ENCODE data around the gene UBC. TPM values are rescaled to one million over a fixed set of nuclear protein-coding genes. Genes with fewer than 3 reads are reported as not detected.

Gene UBC
- total and polyA plus RNA-seq, 9 of the 15 experiments (the other 6 are each of a cell fraction or from before 2014, with no cell fraction given), result 533 to 1,153 (median 813) TPM

DNA sequence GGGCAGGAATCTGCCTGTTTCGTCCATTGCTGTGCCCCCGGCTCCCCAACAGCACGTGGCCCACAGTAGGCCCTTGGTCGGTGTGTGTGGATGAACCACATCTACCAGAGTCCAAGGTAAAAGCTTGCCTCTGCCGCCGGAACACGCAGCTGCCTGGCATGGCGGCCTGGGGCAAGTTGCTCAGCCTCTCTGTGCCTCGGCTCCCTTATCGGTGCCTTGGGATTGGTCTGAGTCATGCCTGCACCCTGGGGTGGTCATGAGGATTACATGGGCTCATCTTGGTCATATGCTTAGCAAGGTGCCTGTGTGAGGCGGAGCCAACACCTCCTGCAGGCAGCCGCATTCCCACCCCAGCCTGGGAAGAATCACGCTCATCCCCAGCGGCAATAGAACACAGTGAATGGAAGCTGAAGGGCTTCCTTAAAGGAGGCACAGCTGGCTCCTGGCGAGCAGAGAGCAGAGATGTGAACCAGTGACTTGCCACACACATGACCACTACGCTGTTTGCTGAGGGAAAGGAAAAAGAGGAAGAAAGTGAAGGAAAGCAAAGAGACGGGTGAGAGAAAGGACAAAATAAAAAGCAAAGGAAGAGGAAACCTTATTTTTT, 45.3 kb downstream of the UBC start (continued):
- TF ChIP-seq, protein P1, sequence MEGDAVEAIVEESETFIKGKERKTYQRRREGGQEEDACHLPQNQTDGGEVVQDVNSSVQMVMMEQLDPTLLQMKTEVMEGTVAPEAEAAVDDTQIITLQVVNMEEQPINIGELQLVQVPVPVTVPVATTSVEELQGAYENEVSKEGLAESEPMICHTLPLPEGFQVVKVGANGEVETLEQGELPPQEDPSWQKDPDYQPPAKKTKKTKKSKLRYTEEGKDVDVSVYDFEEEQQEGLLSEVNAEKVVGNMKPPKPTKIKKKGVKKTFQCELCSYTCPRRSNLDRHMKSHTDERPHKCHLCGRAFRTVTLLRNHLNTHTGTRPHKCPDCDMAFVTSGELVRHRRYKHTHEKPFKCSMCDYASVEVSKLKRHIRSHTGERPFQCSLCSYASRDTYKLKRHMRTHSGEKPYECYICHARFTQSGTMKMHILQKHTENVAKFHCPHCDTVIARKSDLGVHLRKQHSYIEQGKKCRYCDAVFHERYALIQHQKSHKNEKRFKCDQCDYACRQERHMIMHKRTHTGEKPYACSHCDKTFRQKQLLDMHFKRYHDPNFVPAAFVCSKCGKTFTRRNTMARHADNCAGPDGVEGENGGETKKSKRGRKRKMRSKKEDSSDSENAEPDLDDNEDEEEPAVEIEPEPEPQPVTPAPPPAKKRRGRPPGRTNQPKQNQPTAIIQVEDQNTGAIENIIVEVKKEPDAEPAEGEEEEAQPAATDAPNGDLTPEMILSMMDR (IDR thresholded peaks at IDR 0.05 in 2 of 3, conservative IDR thresholded peaks at IDR 0.05 in 1 of 3; ENCODE audit: insufficient read depth in 2 of 3, low read depth in 1 of 3, low read length in 3 of 3), result no peak
- TF ChIP-seq SLC30A9 (CRISPR knock-in tag; IDR thresholded peaks at IDR 0.05) (no peak), BDP1 (IDR thresholded peaks at IDR 0.05; ENCODE audit: insufficient read depth, insufficient read length) (no peak), DPF2 (IDR thresholded peaks at IDR 0.05) (peak; percentile 74), NCOA2 (IDR thresholded peaks at IDR 0.05; ENCODE audit: partially characterized antibody in 2 of 2) (no peak), HNRNPLL (IDR thresholded peaks at IDR 0.05; ENCODE audit: low read depth, low read length, poor library complexity, severe bottlenecking) (peak; percentile 59), PCBP2 (IDR thresholded peaks at IDR 0.05; ENCODE audit: low read depth, low read length, poor library complexity, severe bottlenecking) (no peak), PPARD (CRISPR knock-in tag; IDR thresholded peaks at IDR 0.05) (no peak), RBM14 (IDR thresholded peaks at IDR 0.05; ENCODE audit: borderline replicate concordance, insufficient read depth, low read depth, low read length) (no peak), MCM7 (IDR thresholded peaks at IDR 0.05) (no peak), HDAC1 (IDR thresholded peaks at IDR 0.05) (peak in 1 of 2 experiments; percentile 21; a peak in 1 of 4 replicates), ZNF77 (CRISPR knock-in tag; IDR thresholded peaks at IDR 0.05) (no peak), BACH1 (tag; IDR thresholded peaks at IDR 0.05) (no peak), ZC3H4 (CRISPR knock-in tag; IDR thresholded peaks at IDR 0.05; ENCODE audit: borderline replicate concordance) (0 out of 2 replicates have a peak, but pooled peaks have one; percentile 13), MECOM (CRISPR knock-in tag; IDR thresholded peaks at IDR 0.05) (peak; percentile 11; the same call in 1 of the 2 replicates), ZNF217 (CRISPR knock-in tag; IDR thresholded peaks at IDR 0.05) (no peak), ZNF57 (CRISPR knock-in tag; IDR thresholded peaks at IDR 0.05) (no peak), NCOA1 (IDR thresholded peaks at IDR 0.05; ENCODE audit: low read depth) (no peak)
- TF ChIP-seq, protein P2, sequence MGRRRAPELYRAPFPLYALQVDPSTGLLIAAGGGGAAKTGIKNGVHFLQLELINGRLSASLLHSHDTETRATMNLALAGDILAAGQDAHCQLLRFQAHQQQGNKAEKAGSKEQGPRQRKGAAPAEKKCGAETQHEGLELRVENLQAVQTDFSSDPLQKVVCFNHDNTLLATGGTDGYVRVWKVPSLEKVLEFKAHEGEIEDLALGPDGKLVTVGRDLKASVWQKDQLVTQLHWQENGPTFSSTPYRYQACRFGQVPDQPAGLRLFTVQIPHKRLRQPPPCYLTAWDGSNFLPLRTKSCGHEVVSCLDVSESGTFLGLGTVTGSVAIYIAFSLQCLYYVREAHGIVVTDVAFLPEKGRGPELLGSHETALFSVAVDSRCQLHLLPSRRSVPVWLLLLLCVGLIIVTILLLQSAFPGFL (CRISPR knock-in tag; IDR thresholded peaks at IDR 0.05), result no peak
- TF ChIP-seq, protein P3, sequence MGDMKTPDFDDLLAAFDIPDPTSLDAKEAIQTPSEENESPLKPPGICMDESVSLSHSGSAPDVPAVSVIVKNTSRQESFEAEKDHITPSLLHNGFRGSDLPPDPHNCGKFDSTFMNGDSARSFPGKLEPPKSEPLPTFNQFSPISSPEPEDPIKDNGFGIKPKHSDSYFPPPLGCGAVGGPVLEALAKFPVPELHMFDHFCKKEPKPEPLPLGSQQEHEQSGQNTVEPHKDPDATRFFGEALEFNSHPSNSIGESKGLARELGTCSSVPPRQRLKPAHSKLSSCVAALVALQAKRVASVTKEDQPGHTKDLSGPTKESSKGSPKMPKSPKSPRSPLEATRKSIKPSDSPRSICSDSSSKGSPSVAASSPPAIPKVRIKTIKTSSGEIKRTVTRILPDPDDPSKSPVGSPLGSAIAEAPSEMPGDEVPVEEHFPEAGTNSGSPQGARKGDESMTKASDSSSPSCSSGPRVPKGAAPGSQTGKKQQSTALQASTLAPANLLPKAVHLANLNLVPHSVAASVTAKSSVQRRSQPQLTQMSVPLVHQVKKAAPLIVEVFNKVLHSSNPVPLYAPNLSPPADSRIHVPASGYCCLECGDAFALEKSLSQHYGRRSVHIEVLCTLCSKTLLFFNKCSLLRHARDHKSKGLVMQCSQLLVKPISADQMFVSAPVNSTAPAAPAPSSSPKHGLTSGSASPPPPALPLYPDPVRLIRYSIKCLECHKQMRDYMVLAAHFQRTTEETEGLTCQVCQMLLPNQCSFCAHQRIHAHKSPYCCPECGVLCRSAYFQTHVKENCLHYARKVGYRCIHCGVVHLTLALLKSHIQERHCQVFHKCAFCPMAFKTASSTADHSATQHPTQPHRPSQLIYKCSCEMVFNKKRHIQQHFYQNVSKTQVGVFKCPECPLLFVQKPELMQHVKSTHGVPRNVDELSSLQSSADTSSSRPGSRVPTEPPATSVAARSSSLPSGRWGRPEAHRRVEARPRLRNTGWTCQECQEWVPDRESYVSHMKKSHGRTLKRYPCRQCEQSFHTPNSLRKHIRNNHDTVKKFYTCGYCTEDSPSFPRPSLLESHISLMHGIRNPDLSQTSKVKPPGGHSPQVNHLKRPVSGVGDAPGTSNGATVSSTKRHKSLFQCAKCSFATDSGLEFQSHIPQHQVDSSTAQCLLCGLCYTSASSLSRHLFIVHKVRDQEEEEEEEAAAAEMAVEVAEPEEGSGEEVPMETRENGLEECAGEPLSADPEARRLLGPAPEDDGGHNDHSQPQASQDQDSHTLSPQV (IDR thresholded peaks at IDR 0.05), result peak; percentile 96
- TF ChIP-seq, protein P4, sequence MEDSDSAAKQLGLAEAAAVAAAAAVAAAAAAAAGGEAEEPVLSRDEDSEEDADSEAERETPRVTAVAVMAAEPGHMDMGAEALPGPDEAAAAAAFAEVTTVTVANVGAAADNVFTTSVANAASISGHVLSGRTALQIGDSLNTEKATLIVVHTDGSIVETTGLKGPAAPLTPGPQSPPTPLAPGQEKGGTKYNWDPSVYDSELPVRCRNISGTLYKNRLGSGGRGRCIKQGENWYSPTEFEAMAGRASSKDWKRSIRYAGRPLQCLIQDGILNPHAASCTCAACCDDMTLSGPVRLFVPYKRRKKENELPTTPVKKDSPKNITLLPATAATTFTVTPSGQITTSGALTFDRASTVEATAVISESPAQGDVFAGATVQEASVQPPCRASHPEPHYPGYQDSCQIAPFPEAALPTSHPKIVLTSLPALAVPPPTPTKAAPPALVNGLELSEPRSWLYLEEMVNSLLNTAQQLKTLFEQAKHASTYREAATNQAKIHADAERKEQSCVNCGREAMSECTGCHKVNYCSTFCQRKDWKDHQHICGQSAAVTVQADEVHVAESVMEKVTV (CRISPR knock-in tag; IDR thresholded peaks at IDR 0.05), result no peak

All from K562 (cell line).